Calu3 (cell line): ENCODE data around the gene OR4D2. TPM values are rescaled to one million over a fixed set of nuclear protein-coding genes. Genes with fewer than 3 reads are reported as not detected.

Experiments
- BruUV-seq: library from RNA; stranded (reverse); fragments of 400-500 nt; replicated peaks from 2 replicates; lab custom pipeline; 2021; lab: Mats Ljungman, UMichigan
- CTCF ChIA-PET: fragments of 300-600 bp; sonication (Branson Sonifier 250); formaldehyde crosslinking; loops from one replicate; lab custom pipeline; 2022; ENCODE audit warnings: antibody characterized with exemption; lab: Charles Lee
- DNase-seq: peaks from one replicate; pipeline ENCODE4 v3.0.0; 2022
- H3K27ac Mint-ChIP-seq: one replicate; pipeline ENCODE4 v1.8.0; 2022; ENCODE audit warnings: mixed read lengths; ENCODE audit not compliant: unreplicated experiment
- H3K27me3 Mint-ChIP-seq: one replicate; pipeline ENCODE4 v1.8.0; 2022; ENCODE audit warnings: mixed read lengths; ENCODE audit not compliant: unreplicated experiment
- H3K36me3 Mint-ChIP-seq: one replicate; pipeline ENCODE4 v1.8.0; 2022; ENCODE audit warnings: mild to moderate bottlenecking, moderate library complexity, mixed read lengths; ENCODE audit not compliant: insufficient read depth, unreplicated experiment
- H3K4me1 Mint-ChIP-seq: one replicate; pipeline ENCODE4 v1.8.0; 2022; ENCODE audit warnings: mild to moderate bottlenecking, low read depth, mixed read lengths; ENCODE audit not compliant: unreplicated experiment
- H3K4me3 Mint-ChIP-seq: one replicate; pipeline ENCODE4 v1.8.0; 2022; ENCODE audit warnings: mild to moderate bottlenecking, low read depth, moderate library complexity, mixed read lengths; ENCODE audit not compliant: unreplicated experiment
- H3K9me3 Mint-ChIP-seq: one replicate; pipeline ENCODE4 v1.8.0; 2022; ENCODE audit warnings: low read depth, mixed read lengths; ENCODE audit not compliant: unreplicated experiment
- CTCF ChIP-seq: fragments of 200-600 bp; IDR thresholded peaks from one replicate; pipeline ENCODE4 v1.8.0; 2022; ENCODE audit warnings: antibody characterized with exemption; ENCODE audit not compliant: unreplicated experiment
- intact Hi-C: fragments of 100-400 bp; cut with micrococcal nuclease; formaldehyde crosslinking; loops from one replicate; pipeline ENCODE4 v1.10.0; 2022; ENCODE audit not compliant: unreplicated experiment
- total RNA-seq: library from RNA; stranded (reverse); gene quantifications from 2 replicates; pipeline ENCODE4 v1.2.3, GENCODE V29; 2022

OR4D2 gene
- total RNA-seq, 1 experiment from 2014 or later: not detected

- Mint-ChIP-seq H3K4me3 (no peak overlapping the region), H3K27ac (no peak overlapping the region), H3K4me1 (no peaks in the 10 kb centered on the region), H3K9me3 (no peaks in the 10 kb centered on the region), H3K36me3 (no peaks in the 10 kb centered on the region), H3K27me3 (peaks cover 76% of the 10 kb centered on the region)
- intact Hi-C loops: no loop called here
- CTCF ChIA-PET: no interaction called here
- DNase-seq: no peak
- TF ChIP-seq CTCF: no peak
- no TSS peak for BruUV-seq
Measured at GRCh38 chr17:58161566-58161965, 5.2 kb upstream of the OR4D2 start.

- no peak for DNase-seq
- Mint-ChIP-seq H3K27me3 (peaks cover 89% of the 10 kb centered on the region), H3K27ac (no peak overlapping the region), H3K4me3 (no peak overlapping the region), H3K9me3 (no peaks in the 10 kb centered on the region), H3K36me3 (no peaks in the 10 kb centered on the region), H3K4me1 (no peaks in the 10 kb centered on the region)
- BruUV-seq: no TSS peak
- TF ChIP-seq CTCF: no peak
- CTCF ChIA-PET: no interaction called here
- intact Hi-C loops: no loop called here
Measured at GRCh38 chr17:58165981-58166380, 801 bp upstream of the OR4D2 start.

- Mint-ChIP-seq H3K4me1 (no peaks in the 10 kb centered on the region), H3K27me3 (peaks cover 93% of the 10 kb centered on the region), H3K9me3 (no peaks in the 10 kb centered on the region), H3K4me3 (no peak overlapping the region), H3K27ac (no peak overlapping the region), H3K36me3 (no peaks in the 10 kb centered on the region)
- intact Hi-C loops: no loop called here
- CTCF ChIA-PET: no interaction called here
- no peak for DNase-seq
- TF ChIP-seq CTCF: no peak
- no TSS peak for BruUV-seq
Measured at GRCh38 chr17:58170622-58171021, 3.8 kb downstream of the OR4D2 start.

- CTCF ChIA-PET: interaction anchor here (0.6 to 0.7 kb wide), 2 partner anchors 51 to 390 kb away, joined by 3 to 5 read pairs; no protein-coding TSS in a partner anchor
- H3K9me3 Mint-ChIP-seq: no peaks in the 10 kb centered on the region
- peak; percentile 38 for TF ChIP-seq CTCF
- no peak overlapping the region for H3K4me3 Mint-ChIP-seq
- H3K27me3 Mint-ChIP-seq: peaks cover 93% of the 10 kb centered on the region
- BruUV-seq: no TSS peak
- no peak overlapping the region for H3K27ac Mint-ChIP-seq
- intact Hi-C loops: loop anchor here (1.0 kb wide), 1 partner anchor 50 kb away; no protein-coding TSS in a partner anchor
- no peaks in the 10 kb centered on the region for H3K36me3 Mint-ChIP-seq
- peak; percentile 15 for DNase-seq
- H3K4me1 Mint-ChIP-seq: no peaks in the 10 kb centered on the region
Measured at GRCh38 chr17:58172369-58173071, 5.7 kb downstream of the OR4D2 start.
